Raji (cell line): ENCODE measurements around the gene ARSK.

Experiments
- POLR2A ChIP-seq: IDR thresholded peaks from 2 replicates; pipeline ENCODE4 v1.6.1; 2011; ENCODE audit warnings: low read depth, low read length, control low read depth; ENCODE audit not compliant: insufficient read depth

ARSK gene

DNA sequence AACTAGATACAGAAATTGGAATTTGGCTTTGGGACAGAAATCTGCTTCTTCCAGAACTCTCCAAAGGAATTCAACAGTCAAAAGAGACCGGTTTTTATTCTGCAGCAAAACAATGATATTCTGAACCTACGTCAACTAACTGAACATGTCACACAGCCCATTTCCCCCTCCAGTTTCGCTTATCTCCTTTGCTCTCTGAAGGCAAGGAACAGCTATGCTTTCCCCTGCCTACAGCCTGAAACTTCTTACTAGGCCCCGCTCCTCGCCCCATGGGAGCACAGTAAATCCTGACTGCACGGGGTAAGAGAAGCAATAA is 612 bp upstream of the ARSK start:
- no peak for TF ChIP-seq POLR2A

DNA sequence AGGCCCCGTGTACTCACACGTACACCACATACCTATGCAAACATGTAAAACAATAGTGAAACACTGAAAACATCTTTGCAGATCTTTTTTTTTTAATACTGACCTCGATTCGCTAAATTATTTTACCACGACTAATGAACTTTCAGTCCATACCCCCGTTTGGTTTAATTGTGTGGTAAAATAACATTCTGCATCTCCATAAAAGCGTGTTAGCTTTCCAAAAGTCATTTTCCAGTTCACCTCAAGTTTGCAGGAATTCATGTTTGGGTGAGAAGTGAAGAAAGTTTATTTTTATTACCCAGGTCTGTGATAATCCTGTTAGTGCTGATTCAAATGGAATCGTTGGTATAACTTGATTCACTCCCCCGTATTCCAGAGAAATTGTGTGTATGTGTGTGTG is 652 bp downstream of the ARSK start:
- TF ChIP-seq POLR2A: no peak

DNA sequence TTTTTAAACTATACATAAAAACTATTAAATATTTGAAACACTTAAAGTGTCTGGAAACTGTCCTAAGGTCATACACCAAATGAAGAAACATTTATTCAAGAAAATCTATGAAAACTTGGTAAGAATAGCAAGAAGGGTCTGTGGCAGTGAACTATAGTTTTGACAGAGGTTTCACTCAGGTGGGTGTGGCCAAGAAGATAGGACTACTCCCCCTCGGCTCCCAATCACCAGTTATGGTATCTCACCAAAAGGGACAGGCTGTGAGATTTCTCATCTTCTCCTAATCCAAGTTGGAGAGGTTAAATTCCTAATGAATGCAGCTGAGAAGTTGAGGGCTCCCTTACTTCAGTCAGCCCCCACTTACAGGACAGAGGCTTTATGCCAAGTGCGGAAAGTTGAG is 2.9 kb downstream of the ARSK start:
- no peak for TF ChIP-seq POLR2A

DNA sequence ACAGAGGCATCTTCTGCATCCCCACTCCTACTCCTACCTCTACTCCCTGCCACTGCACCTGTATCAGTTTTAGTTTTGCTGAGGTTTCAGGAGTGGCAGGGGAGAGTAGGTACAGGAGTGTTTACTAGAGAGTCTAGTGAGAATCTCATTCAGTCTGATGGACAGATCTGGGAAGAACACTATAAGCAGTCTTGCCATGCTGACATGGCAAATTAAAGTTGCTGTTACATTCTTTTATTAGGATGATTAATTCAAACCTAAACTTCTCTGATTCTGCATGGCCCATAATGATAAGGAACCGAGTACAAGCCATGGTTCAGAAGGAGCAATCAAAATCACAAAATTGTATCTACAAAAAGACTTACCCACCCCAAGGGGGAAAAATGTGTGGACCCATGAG is 7.4 kb downstream of the ARSK start:
- no peak for TF ChIP-seq POLR2A

DNA sequence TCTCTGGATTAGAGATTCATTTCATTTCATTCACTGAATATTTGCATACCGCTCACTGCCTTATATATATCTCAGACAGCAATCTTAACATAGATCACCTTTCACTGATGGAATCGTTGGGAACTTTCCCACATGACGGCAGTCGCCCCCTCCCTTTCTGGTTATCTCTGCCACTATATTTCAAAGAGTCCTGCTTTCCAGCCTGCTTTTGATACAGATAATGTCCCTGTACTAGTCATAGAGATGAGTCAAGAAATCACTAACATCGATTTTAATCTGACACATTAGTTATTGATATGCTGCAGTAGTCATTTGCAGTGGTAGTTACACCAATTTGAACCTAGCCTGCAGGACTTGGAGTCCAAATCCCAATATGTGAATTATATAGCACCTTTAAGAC is 8.5 kb downstream of the ARSK start:
- TF ChIP-seq POLR2A: no peak

DNA sequence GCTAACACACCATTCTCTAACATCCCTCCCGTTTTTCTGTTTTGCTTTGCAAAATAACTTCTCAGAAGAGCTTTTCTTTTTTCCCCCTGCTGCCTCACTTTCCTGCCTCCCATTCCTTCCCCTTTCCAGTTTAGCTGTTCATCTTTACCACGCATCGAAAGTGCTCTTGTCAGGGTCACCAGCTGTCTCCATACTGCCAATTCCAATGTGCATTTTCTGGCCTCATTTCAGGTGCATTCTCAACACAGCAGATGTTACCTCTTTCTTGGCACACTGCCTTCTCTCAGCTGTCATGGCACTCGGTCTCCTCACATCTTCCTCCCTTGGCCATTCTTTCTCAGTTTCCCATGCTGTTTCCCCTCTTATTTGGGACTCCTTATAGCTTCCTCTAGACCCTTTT is 9.5 kb downstream of the ARSK start:
- TF ChIP-seq POLR2A: no peak

GRCh38 chr5:95565280-95565920 is 10.5 kb downstream of the ARSK start:
- no peak for TF ChIP-seq POLR2A

- TF ChIP-seq POLR2A: no peak
Measured at GRCh38 chr5:95572016-95572415, 17.1 kb downstream of the ARSK start.

- TF ChIP-seq POLR2A: no peak
Measured at GRCh38 chr5:95581576-95581975, 26.7 kb downstream of the ARSK start.

DNA sequence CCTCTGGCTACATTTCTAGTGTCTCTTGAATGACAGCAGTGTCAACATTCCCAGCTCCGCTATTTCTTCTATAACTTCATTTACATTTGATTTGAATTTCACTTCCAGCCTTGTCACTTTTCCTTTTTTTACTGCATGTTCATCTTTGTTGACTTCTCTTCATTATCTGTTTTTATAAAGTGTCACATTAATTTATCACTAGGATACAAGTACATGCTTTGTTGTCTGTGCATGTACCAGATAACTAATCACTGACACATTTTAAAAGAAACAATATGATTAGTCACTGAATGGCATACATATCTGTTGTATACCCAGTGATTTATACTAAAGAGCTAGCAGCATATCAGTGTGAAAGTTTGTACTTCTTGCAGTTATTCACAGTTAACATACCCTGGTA is 29.1 kb downstream of the ARSK start:
- TF ChIP-seq POLR2A: no peak

DNA sequence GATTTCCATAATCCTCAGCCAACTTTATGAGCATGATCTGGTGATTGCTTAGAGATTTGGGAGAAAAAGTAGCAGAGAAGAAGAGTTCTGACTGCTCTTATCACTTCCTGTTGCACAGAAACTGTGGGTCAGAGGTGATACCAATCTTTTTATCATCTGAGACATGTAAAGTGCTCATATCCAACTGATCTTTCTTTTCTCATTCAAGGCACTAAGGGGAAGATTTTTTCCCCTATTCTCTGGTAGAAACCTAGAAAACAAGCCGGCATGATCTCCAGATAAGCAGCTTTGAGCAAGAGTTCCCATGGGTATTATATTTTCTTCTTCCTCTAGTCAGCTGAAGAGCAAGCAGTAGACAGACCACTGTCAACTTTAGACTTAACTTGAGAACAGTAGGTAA is 36.0 kb downstream of the ARSK start:
- no peak for TF ChIP-seq POLR2A

DNA sequence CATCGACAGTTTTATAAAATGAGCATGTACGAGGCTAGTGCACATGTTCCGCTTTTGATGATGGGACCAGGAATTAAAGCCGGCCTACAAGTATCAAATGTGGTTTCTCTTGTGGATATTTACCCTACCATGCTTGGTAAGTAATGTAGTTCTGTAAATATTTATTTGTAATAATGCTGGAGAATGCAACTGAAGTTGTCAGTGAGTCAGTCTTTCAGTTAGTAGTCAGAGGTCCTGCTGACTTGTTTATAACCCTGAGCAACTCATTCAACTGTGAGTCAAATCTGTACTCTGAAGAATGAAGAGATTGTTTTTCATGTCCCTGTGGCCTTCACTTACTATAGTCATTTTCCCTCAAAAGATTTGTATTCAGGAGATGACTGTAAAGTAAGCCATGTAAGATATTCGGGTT is 36.6 kb downstream of the ARSK start:
- no peak for TF ChIP-seq POLR2A

GRCh38 chr5:95595289-95595931 is 40.5 kb downstream of the ARSK start:
- no peak for TF ChIP-seq POLR2A

DNA sequence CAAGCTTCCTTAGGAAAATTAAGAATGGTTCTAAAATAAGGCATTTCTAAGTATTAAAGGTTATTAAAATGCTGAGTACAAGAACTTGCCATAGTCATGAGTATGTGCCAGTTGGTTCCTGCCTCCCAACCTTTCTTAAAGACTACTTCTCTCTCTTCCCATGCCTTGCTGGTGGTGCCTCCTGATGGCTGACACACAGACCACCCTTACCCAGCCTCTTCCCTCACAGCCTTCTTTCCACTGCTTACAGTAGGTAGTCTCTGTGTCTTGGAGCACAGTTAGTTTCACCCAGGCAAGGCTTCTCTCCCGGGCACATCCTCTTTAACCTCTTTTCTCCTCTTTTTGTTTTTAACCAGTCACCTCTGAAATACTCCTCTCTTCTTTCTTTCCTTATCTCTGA is 44.4 kb downstream of the ARSK start:
- no peak for TF ChIP-seq POLR2A

DNA sequence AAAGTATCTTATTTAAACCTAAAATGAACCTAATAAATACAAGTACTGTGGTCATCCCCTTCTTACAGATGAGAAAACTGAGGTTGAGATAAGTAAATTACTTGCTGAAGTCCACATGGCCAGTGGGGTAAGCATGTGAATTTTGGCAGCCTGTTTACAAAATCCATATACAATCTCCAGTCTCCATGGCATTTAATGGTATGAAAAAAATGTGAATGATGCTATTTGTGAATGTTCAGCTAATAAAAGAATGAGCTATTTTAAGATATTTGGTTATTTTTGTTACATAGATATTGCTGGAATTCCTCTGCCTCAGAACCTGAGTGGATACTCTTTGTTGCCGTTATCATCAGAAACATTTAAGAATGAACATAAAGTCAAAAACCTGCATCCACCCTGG is 45.7 kb downstream of the ARSK start:
- TF ChIP-seq POLR2A: no peak

- no peak for TF ChIP-seq POLR2A
Measured at GRCh38 chr5:95605786-95606185, 50.9 kb downstream of the ARSK start.

DNA sequence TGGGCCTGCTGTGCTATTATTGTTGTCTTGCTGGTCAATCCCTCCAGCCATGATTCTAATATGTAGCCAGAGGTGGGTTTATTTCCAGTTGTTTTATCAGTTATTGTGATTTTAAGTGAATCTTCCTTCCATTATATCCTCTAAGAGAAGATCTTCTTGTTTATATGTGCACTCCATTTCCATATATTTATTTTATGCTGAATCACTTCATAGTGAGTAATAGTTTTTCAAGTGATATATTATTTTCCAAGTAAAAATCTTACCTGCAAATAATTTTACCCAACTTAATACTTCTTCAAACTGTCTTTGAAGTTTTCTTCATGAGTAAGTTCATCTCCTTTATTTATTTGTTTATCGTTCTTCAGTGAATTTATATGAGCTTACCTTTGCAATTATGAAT is 51.5 kb downstream of the ARSK start:
- no peak for TF ChIP-seq POLR2A

- no peak for TF ChIP-seq POLR2A
Measured at GRCh38 chr5:95609711-95610110, 54.8 kb downstream of the ARSK start.

DNA sequence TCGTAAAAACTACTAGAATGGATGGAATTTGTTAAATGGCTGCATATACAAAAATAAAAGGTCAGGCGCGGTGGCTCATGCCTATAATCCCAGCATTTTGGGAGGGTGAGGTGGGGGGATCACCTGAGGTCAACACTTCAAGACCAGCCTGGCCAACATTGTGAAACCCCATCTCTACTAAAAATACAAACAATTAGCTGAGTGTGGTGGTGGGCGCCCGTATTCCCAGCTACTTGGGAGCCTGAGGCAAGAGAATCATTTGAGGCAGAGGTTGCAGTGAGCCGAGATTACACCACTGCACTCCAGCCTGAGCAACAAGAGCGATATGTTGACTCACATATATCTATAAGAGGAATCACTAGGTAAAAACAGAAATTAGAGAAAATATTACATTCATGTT is 55.6 kb downstream of the ARSK start:
- TF ChIP-seq POLR2A: no peak
